Fibroblast of skin of back (primary cell): ENCODE data around the gene ITGA8.
"Not testable (repeated sequence)": the region's sequence is repeated elsewhere in the genome, so short reads cannot be mapped to it uniquely, and the experiment has no call there.

Source experiments
- DNase-seq: peaks from one replicate; pipeline ENCODE4 v3.0.0-alpha.2; 2013

Gene ITGA8

DNA sequence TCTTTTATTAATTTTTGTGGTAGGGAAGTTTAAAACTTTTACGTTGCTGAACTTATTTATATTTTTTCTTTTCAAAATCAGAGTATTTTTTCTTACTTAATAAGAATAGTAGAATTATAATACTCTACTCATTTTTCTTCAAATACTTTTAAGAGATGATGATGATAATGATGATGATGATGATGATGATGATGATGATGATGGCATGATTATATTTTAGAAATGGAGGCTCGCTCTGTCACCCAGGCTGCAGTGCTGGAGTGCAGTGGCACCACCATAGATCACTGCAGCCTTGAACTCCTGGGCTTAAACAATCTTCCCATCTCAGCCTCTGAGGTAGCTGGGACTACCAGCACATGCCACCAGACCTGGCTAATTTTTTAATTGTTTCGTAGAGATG, 230.3 kb downstream of the ITGA8 start:
- DNase-seq = no peak

DNA sequence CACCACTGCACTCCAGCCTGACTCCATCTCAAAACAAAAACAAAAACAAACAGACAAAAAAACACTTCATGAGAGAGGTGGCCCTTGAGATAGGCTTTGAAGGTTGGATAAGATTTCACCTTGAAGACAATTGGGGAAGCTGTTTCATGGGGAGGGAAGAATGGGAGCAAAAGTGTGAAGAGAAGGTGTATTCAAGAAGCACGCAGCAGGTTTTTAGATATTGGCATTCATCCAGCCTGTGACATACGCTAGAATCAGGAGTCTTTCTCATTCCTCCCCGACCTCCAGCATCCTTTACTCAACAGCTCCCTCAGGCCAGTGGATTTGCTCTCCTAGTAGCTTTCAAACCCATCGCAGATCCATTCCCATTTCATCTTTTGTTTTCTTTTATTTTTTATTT, 232.3 kb downstream of the ITGA8 start:
- DNase-seq = no peak

DNA sequence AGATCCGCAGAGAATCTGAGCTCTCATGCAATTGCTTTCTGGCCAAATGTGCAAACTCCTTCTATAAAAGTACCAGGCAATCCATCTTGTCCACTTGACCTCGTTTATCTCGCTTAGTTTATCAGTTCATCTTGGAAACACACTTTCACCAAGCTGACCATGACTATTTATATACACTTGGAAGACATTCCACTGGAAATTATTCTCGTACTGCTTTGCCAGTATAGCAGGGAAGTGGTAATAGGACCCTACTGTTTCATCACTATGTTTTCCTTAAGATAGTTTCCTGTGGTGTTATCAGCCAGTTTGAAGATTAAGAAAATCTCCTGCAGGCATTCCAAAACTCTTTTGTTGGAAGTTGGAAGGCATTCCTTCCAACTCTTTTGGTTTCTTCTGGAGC, 233.3 kb downstream of the ITGA8 start:
- DNase-seq = peak; percentile 90

DNA sequence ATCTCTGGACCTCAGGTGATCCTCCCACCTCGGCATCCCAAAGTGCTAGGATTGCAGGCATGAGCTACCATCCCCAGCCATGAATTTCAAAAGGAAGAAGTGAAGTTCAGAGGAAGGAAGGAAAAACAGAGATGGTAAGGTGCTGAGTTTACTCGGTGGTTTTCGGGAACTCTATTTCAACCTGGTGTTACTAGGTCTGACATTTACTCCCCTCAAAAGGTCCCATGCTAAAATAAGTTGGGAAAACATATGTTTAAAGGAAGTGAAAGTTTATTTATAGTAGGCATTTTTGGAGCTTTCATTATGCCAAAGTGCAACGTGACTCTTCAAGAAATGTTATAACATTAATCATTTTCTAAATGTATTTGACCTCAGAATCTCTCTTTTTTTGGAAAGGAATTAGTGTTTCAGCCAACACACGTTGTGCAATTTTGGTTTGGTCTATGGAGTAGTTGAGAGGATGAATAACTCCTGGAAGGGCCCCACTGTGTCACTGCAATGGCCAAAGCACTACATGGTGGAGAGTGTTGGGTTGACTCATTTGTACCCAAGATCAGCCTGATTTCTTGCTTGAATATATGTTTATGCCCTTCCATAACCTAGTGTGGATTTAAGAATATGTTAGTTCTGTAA, 233.9 kb downstream of the ITGA8 start:
- DNase-seq = peak; percentile 95

DNA sequence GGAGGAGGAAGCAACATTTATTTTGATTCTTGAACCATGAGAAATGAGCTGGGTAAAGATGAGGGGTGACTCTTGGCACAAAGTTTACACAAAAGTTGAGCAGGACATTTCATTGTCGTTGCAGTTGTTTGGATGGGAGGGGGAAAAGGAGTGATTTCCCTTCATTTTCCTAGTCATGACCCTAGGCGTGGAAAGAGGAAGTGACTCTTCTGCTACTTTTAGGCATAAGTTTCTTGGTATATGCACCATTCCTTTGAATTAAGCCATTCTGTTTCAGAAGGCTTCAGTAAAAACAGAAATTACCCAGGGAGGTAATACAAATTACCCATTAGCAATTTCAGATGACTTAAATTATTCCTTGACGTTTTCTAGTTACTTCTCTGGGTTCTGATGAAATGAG, 234.7 kb downstream of the ITGA8 start:
- DNase-seq = no peak

DNA sequence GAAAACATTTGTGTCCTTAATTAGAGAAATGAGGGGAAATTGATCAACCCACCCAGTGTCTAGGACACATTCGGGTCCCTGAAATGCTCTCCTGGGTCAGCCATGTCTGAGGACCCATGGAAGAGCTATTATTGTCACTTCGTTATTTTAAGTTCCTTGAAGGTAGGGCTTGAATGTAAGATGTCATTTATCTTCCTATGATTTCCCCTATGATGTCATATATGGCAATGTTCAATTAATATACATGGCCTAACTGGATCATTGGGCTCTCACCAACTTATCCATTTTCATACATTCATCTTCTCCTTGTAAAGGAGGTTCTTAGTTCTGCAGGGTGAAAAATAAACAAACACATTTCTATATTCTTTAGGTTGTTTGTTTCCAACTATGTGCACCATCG, 235.6 kb downstream of the ITGA8 start:
- DNase-seq = no peak

DNA sequence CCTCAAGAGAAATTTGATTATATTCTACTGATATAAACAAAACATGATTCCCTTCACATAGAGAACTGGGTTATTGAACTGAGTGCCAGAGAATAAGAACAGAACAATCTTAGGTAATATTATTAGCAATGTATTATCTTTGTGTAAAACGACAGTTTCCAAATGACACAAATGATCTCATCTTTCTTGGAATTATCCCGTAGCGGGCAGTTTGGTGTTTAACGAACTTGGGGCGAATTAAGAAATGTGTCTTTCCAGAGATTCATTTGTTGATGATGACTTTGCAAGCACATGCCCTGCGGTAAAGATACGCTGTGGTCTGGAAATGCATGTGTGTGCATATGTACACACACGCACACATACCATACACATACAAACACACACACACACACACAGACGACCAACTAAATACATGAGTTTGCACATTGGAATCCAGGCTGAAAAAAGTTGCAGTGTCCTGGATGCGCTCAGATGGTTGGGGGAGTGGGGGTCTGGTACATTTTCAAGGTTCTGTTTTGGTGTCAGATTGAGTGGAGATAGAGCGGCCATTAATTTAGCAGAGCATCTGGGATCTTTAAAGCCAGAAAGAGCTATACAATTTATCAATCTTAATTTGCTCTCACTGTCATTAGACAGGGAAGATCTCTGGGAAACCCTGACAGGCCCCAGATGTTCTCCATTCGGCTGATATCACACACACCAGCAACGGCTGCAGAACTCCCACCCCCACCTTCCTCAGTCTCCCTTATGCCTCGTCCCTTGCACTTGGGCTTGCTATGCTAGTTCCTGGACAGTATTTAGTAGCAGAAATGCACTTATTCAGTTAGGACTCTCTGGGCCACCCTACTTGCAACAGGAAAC, 236.3 kb downstream of the ITGA8 start:
- DNase-seq = peak; percentile 49

DNA sequence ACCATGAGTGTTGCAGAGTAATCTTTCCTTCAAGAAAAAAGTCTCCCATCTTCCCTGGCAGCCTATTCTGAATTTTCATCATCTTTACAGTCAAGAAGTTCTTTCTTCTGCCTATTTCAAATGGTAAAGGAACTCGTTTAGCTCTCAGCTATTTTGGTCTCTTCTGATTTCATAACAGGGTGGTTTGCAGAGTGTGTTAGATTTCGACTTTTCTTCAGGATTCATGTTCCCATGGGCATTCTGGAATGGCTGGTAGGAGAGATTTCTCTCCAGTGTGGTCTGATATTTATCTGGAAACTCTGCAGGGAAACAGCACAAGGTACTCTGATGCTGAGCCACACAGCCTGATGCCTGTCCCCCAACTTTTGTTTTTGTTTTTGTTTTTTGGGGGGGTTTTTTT, 237.6 kb downstream of the ITGA8 start:
- DNase-seq = peak; percentile 87

DNA sequence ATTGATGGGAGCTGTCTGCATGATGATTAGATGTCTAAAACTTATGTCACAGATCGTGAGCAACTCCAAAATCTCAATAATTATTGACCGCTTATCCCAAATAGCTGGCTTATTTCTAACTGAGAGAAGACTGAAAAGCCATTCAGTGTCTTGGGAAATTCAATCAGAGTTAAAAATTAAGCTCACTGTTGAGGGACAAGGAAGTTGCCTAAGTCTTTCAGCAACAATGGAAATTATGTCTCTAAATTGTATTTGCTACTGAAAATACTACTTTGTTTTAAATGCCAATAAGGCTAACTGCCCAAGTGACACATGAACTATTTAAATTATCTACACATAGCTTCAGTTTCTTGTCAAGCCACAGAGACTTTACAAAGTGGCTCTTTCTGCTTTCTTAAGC, 240.8 kb downstream of the ITGA8 start:
- no peak for DNase-seq

DNA sequence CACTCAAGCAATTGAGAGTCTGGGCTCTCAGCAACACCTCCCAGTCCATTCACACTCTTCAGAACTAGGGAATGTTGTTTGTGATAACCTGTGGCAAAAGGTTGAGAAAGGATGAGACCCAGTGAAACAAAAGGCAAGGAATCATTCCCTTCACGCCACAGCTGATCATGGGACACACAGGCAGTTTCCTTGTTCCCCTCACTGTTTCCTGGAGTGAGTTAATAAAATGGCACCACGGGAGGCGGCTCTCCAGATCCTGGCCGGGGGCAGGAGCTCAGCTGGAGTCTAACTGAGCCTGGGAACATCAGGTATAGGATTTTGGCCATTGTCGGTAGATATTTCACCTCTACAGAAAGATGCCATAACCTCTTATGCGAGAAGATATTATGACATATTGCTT, 241.3 kb downstream of the ITGA8 start:
- DNase-seq = no peak

DNA sequence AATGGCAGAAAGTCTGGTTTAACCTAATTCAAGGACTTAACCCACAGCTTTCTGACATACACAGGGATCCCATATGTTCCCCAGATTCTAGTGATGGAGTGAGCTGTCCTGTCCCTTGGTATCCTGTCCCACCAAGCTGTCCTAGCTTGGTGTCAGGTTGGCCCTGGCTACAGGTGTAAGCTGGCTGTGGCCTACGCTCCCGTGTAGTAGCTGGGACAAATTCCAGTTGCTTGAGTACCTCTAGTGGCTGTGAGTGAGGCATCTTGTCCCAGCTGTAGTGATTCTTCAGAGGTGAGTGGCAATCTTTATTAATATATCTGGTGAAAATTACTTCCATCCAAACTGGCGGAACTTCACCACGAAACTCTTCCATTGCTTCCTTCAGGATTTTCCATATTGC, 243.4 kb downstream of the ITGA8 start:
- DNase-seq = no peak

DNA sequence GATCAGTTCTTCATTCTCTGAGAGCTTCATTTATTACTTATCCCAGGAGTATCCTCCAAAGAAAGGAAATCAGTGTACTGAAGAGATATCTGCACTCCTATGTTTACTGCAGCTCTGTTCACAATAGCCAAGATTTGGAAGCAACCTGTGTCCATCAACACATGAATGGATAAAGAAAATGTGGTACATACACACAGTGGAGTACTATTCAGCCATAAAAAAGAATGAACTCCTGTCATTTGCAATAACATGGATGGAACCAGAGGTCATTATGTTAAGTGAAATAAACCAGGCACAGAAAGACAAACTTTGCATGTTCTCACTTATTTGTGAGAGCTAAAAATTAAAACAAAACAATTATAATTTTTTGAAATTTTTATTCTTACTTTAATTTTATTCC, 244.3 kb downstream of the ITGA8 start:
- not testable (repeated sequence) for DNase-seq

DNA sequence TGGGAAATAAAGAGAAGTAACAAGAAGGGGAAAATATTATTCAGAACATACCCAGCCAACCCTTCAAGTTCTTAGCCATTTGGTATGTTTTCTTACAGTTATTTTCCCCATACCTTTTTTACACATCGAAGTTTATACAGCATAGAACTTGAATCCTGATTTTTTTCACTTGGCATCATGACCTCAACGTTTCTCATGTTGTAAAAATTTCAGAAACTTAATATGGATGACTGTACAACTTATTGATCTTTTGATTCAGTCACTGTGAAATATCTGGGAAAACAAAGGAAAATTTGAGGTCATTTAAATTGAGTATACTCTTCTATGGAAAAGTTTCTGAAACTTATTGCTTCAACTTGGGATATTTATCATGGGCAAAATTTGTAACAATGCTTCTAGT, 245.1 kb downstream of the ITGA8 start:
- DNase-seq = no peak

DNA sequence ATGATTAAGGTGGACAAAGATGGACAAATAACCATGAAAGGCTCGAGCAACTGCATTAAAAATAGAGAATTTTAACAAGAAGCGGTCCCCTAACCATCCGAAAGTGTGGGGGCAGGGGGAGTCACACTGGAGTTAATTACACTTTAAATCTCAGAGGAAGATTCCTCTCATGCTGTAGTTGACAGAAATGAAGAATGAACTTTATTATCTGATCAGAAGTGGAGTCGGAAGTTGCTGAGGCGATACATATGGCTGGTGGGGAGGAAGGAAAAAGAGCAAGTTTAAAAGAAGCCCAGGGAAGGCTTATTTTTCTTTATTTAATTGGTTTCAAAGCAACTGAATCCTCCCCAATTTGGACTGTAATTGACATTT, 246.3 kb downstream of the ITGA8 start:
- DNase-seq = no peak

DNA sequence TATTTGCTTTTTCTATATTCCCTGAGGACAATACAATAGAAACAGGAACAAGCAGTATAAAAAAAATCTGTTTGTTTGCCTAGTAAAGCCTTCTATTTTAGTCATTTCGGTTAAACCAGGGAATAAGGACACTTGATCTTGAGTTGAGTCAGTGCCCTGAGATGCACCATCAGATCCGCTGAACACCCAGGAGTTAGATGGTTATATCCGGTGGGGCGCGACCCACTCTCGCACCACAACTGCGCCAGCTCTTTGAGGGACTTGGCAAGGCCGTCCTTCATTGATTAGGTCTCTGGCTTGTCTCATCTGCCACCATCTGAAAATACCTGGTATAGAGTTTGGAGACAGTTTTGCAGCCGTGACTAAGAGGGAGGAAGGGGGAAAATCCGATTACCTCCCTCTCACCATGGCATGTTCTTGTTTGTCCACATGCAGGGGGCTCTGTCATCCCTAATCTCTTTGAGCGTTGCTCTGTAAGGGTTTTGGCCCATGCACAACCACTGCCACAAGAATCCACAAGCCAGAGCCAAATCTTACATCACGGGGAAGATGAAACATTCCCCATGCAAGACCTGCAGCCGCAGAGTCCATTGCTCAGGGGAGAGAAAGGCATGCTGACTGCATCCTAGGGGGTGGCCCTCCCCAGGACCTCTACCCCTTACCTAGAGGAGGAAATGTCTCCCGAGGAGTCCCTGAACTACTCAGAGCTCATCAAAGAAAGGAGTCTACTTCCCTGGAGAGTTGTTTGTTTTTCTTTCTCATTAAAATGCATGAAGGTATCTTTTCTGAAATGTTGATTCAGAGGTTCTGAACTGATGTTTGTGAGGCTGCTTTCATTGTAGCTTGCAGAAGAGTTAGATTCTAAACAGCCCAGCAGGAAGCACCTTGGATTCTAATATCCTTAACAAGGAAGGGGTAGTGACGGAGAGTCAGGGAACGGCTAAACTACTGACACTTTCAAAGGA, 247.0 kb downstream of the ITGA8 start:
- peak; percentile 88 for DNase-seq

DNA sequence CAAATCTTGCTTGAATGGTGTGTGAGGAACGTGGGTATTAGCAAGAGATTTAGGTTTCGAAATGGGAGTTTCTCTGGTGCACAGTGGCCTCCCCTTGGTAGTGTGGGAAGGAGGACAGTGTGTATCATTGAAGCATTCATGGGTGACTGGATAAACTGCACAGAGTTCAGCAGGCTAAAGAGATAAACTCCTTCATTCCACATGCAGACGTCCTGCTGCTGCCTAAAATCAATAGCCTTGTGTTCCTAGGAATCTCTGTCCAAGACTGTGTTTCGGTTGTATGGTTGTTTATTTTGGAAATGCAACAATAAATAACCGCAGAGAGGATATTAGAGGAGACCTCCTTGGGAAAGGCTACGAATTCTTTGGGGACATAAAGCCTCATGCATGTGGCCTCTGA, 247.7 kb downstream of the ITGA8 start:
- DNase-seq = no peak

DNA sequence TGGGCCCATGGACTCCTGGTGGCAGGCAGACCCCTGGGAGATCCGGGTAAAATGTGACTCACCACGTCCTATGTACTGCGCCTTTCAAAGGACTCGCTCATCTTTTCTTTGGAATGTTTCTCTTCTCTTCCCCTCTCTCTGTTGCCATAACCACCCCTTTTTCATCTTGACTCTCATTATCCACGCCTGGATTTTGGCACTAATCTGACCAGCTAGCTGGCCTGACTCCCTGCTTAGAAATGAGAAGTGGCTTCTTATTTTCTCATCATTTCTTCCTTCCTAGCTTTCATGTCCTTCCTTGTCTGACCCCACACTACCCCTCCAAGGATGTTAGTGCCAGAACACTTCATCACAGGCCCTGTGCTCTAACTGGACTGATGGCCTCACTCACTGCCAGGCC, 250.6 kb downstream of the ITGA8 start:
- DNase-seq = peak; percentile 86

DNA sequence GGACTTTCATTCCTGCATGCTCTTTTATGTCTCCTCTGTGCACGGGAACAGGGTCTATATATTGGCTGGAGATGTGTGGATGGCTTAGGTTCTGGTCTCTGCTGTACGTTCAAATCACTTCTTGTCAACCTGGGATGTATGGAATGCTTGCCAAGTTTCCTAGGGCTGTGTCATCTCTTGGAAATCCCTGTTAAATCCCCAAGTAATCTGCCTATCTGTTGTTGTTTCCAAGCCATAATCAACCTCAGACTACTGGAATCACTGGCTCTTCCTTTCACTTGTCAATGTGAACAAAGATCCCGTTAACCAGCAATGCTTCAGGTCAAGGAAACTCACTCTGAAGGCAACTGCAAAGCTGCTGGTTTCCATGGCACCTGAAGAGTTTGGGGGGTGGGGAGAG, 255.3 kb downstream of the ITGA8 start:
- DNase-seq = peak; percentile 54
